HG03565 (cell line): ENCODE data around the gene HIGD1B.
"Not testable (repeated sequence)": the region's sequence is repeated elsewhere in the genome, so short reads cannot be mapped to it uniquely, and the experiment has no call there.

Experiments used
- ATAC-seq: cut with Tn5 transposase; IDR thresholded peaks from one replicate; pipeline ENCODE4 v1.9.1; 2021; ENCODE audit warnings: mild to moderate bottlenecking, moderate library complexity; ENCODE audit not compliant: unreplicated experiment

HIGD1B gene

GRCh38 chr17:44847586-44847985 is at the start of gene HIGD1B:
TSS of gene HIGD1B (plus strand) at chr17:44847883. CDS start at chr17:44848153, 270 bp downstream.
- ATAC-seq, result no peak

GRCh38 chr17:44798356-44798755 is 49.3 kb upstream of the HIGD1B start:
- ATAC-seq, result no peak

- no peak for ATAC-seq
These were observed 45.8 kb upstream of the HIGD1B start for GRCh38 chr17:44801880-44802279.

- ATAC-seq, result no peak
These were observed 43.2 kb upstream of the HIGD1B start for GRCh38 chr17:44804302-44805089.

- no peak for ATAC-seq
These were observed 40.4 kb upstream of the HIGD1B start for GRCh38 chr17:44807093-44807816.

GRCh38 chr17:44807817-44808155 is 39.9 kb upstream of the HIGD1B start:
- no peak for ATAC-seq

GRCh38 chr17:44808156-44808555 is 39.5 kb upstream of the HIGD1B start:
- no peak for ATAC-seq

- not testable (repeated sequence) for ATAC-seq
These were observed 38.9 kb upstream of the HIGD1B start for GRCh38 chr17:44808656-44809388.

GRCh38 chr17:44812263-44812662 is 35.4 kb upstream of the HIGD1B start:
- no peak for ATAC-seq

GRCh38 chr17:44818508-44818907 is 29.2 kb upstream of the HIGD1B start:
- ATAC-seq, result not testable (repeated sequence)

GRCh38 chr17:44820631-44821212 is 27.0 kb upstream of the HIGD1B start:
- no peak for ATAC-seq

- ATAC-seq, result not testable (repeated sequence)
These were observed 22.4 kb upstream of the HIGD1B start for GRCh38 chr17:44825236-44825635.

GRCh38 chr17:44826123-44826790 is 21.4 kb upstream of the HIGD1B start:
- no peak for ATAC-seq

- no peak for ATAC-seq
These were observed 19.8 kb upstream of the HIGD1B start for GRCh38 chr17:44827863-44828262.

GRCh38 chr17:44828919-44829522 is 18.7 kb upstream of the HIGD1B start:
- ATAC-seq, result no peak

- no peak for ATAC-seq
These were observed 17.9 kb upstream of the HIGD1B start, which contains the start of gene GJC1 for GRCh38 chr17:44829523-44830358. TSS of gene GJC1 (minus strand) at chr17:44830287. CDS start at chr17:44805817, 24,470 bp downstream.

- no peak for ATAC-seq
These were observed 17.1 kb upstream of the HIGD1B start for GRCh38 chr17:44830359-44831288.

GRCh38 chr17:44831371-44831770 is 16.3 kb upstream of the HIGD1B start:
- ATAC-seq, result no peak
